Dermis blood vessel endothelial cell (primary cell): Measurements from ENCODE around the gene PRDM15. TPM values are rescaled to one million over a fixed set of nuclear protein-coding genes. Genes with fewer than 3 reads are reported as not detected.

Source experiments
- DNase-seq: peaks from one replicate; pipeline ENCODE4 v3.0.0; 2010
- total RNA-seq: library from RNA; depleted of rRNA; stranded (reverse); fragments of >200 nt; gene quantifications from 2 replicates; pipeline ENCODE4 v1.2.3, GENCODE V29; 2014

The PRDM15 gene
- total RNA-seq, 1 donor from 2014 or later: 7.3 TPM

DNA sequence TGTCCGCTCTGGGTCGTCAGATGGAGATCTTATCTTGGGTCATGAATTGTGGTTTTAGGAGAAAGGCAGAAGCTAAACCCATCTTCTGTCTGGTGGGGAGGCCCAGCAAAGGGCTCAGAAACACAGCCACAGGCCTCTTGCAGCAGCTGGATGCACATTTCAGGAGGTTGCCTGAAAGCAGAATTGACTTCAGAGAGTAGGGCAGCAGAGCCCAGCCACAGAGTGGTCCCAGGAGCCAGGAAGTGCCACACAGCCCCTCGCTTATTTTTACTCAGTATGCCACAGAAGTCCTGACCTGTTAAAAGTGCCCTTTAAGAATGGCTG lies 104.0 kb downstream of the PRDM15 start:
- DNase-seq: no peak

DNA sequence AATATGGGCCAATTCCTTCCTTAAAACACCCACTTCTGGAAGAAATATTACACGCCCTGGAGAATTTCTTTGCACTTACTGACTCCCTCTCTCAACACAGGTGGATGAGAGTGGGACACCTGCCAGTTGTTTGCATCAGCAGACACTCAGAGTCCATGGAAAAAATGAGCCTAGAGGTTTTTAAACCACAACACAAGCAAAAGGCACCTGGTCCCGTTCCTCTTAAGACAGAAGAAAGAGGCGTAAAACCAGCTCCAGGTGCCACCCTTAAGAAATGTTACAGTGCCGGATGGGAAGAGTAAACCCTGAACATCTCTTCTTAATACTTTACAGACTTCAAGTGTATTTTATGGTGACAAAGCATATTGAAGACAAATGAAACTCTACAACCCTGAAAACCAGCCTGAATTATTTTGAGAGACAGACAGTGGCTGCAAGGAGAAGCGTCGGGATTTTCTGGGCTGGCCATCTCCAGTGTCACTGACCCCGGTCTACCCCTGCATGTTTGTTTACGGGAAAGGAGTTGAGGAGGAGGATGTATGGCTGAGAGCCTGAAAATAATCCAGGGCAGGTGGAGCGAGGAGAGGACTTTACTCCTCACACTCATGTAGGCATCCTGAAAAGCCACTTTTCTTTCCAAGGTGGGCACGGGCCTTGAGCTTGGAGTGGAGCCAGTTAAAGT lies 104.5 kb downstream of the PRDM15 start:
- DNase-seq: no peak

GRCh38 chr21:41772351-41773080 lies 106.6 kb downstream of the PRDM15 start:
- DNase-seq: no peak

DNA sequence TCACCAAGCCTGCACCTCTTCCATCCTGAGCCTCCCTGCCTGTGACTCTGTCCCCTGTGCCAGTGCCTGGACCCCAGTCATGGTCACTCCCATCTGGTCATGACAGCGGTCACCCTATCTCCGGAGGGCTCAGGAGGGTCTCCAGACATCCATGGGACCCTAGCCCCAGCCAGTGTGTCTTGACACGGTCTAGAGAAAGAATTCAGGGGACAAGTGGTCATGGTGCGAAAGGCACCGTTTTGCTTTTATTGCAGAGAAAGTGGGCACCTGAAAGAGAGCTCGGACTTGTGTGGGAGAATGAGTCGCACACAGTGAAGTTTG lies 107.6 kb downstream of the PRDM15 start:
- no peak for DNase-seq

- no peak for DNase-seq
Measured at GRCh38 chr21:41770901-41771624, 108.1 kb downstream of the PRDM15 start.

- no peak for DNase-seq
Measured at GRCh38 chr21:41769933-41770332, 109.2 kb downstream of the PRDM15 start.

DNA sequence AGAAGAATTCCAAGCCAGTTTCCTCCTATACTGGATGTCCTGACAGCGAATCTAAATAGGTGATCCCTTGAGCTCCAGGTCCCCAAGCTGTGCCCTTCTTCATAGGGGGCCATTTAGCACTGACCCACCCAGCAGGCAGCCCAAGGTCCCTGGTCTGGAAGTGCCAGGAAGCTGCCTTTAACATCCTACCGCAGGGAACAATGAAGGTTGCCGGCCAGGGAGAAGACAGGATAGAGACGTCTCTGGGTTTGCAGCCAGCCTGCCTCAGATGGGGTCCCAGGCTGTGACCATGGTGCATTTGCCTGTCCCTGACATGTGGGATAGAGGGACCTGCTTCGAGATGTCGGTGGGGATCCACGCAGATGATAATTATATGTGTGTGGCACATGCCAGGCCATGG lies 109.6 kb downstream of the PRDM15 start:
- no peak for DNase-seq

DNA sequence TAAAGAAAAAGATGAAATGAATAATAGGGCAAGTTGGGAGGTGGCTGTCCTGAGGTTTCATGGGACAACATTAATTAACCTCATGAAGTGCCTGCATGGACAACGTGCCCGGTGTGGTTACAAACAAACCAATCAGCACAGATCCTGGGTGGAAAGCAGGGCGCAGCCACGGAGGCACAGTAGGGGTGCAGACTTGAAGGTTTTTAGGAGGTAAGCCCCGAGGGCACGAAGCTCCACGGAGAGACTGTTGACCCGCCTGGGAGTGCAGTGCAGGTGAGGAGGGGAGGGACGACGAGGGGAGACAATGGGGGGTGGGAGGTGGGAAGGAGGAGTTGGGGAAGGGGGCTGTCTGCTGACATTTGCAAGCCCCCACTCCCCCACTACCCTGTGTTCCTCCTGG lies 110.0 kb downstream of the PRDM15 start:
- DNase-seq: no peak

DNA sequence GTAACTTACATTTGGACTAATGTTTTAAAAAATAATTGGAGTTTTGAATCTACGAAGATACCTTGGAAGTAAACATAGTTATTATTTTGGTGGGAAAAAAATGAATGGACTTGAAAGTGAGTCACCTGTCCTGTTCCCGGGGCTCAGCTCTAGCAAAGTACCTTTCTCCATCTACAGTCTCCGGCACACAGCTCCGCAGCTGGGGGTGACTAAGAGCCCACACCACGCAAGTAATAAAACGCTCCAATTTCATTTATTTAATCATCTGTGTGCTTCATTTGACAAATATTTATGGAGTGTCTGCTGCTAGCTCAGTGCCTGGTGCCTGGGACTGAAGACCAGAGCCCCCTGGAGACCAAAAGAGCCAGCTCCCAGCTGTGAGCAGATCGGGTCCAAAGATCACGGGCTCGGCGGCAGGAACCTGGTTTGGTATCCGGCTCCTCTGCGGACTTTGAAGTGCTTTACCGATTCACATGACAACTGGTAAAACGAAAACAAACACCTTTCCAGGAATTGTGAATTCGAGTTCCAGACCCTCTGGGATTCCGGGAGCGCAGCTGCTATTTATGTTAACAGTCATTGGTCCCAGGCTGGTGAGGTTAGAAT lies 110.6 kb downstream of the PRDM15 start:
- DNase-seq: peak; percentile 43

- no peak for DNase-seq
Measured at GRCh38 chr21:41767606-41768436, 111.3 kb downstream of the PRDM15 start.

GRCh38 chr21:41766883-41767605 lies 112.1 kb downstream of the PRDM15 start, which contains the start of gene RIPK4:
TSS of gene RIPK4 (minus strand) at chr21:41767052. CDS start at chr21:41767041, 11 bp downstream.
- no peak for DNase-seq

DNA sequence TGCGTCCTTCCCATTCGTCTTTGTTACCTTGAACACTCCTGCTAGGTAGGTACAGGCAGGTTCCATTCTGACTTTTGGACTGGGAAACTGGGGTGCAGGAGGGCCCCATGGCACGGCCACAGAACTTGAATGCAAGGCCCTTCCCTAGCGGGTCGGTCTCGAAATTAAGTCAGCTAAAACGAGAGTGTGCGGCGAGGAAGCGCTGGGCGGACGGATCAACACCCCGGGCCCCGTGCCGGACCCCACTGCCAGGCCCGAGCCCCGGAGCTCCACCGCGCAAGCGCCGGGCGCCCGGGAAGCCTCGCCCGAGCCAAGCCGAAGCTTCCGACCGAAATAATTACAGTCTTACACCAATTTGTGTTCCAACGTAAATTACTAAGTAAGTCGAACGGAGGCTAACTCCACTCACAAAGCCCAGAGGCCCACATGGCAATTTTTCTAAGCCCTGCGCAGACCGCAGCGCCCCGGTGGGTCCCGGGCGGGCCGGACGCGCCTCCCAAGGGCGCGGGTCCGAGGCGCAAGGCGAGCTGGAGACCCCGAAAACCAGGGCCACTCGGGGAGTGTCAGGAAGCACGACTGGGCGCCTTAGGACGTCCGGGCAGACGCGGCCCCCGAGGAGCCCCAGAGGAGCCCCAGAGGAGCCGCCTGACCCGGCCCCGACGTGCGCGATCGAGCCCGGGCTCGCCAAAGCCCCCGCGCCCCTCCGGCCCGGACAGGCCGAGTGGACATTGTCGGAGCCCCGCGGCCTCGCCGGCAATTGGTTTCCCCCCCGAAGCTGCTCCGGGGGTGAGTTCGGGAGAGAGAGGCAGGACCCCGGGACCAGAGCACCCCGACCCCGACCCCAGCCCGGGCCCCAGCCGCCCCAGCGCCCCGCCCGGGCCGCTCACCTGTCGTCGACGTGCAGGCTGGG lies 112.9 kb downstream of the PRDM15 start:
- DNase-seq: no peak

- no peak for DNase-seq
Measured at GRCh38 chr21:41765420-41765821, 113.7 kb downstream of the PRDM15 start.

- DNase-seq: no peak
Measured at GRCh38 chr21:41764558-41765419, 114.4 kb downstream of the PRDM15 start.

DNA sequence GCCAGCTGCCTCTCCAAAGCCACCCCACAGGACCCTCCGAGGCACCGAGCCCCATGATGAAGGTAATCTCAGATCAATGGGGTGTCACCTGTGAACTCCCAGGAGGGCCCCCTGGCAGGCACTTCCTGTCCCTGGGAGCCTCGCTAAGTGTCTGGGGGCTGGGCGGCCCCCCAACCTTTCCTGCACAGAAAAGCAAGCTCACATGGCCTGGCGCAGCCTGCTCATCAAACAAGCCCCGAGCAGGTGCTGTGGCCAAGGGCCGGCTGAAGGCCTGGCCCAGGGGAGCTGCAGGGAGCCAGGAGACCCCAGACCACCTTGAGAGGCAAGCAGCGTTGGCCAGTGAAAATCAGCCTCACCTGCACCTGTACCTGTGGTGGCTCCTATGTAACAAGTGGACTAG lies 115.1 kb downstream of the PRDM15 start:
- no peak for DNase-seq

- no peak for DNase-seq
Measured at GRCh38 chr21:41763398-41763931, 115.7 kb downstream of the PRDM15 start.

DNA sequence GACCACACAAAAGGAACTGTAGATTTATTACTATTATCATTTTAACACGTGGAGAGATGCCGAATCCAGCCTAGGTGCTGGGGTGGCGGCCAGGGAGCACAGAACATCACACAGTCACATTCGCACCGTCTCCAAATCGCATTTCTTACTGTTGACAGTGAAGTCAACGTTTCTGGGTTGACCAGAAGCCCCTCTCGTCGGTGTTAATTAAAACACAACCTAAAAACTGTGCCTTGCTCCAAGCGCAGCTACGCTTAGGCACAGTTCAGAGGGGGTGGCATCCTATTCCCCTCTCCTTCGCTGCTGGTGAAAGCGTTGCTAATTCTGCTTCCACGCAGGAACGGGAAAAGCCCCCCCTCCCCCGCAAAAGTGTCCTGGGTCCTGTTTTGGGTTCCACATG lies 116.4 kb downstream of the PRDM15 start:
- no peak for DNase-seq

GRCh38 chr21:41761934-41762635 lies 117.1 kb downstream of the PRDM15 start:
- DNase-seq: no peak
